Activated CD4-positive, alpha-beta T cell treated with anti-CD3 and anti-CD28 coated beads, Interleukin-2, amount 10 ng/mL, durations not matched to agents 7 days and 5 days (primary cell): ENCODE measurements around the gene PLPP2. TPM values are rescaled to one million over a fixed set of nuclear protein-coding genes. Genes with fewer than 3 reads are reported as not detected.

Experiments used
- CTCF ChIA-PET: fragments of 350-600 bp; sonication (Branson Sonifier 250); formaldehyde crosslinking; loops from one replicate; lab custom pipeline; 2021; ENCODE audit warnings: antibody characterized with exemption; lab: Charles Lee
- POLR2A ChIA-PET: fragments of 350-600 bp; sonication (Branson Sonifier 250); formaldehyde crosslinking; loops from one replicate; lab custom pipeline; 2021; ENCODE audit warnings: antibody characterized with exemption; lab: Charles Lee
- DNase-seq: peaks from one replicate; pipeline ENCODE4 v3.0.0-alpha.2; 2020
- H3K27ac Mint-ChIP-seq: one replicate; pipeline ENCODE4 v1.8.0; 2021; ENCODE audit warnings: mild to moderate bottlenecking, moderate library complexity, mixed read lengths
- H3K27me3 Mint-ChIP-seq: one replicate; pipeline ENCODE4 v1.8.0; 2021; ENCODE audit warnings: mixed read lengths
- H3K36me3 Mint-ChIP-seq: one replicate; pipeline ENCODE4 v1.8.0; 2021; ENCODE audit warnings: low read depth, mixed read lengths
- H3K4me1 Mint-ChIP-seq: one replicate; pipeline ENCODE4 v1.8.0; 2021; ENCODE audit warnings: mixed read lengths
- H3K4me3 Mint-ChIP-seq: one replicate; pipeline ENCODE4 v1.8.0; 2021; ENCODE audit warnings: mild to moderate bottlenecking, moderate library complexity, mixed read lengths
- H3K9me3 Mint-ChIP-seq: one replicate; pipeline ENCODE4 v1.8.0; 2021; ENCODE audit warnings: mixed read lengths
- total RNA-seq, 2 experiments: library from RNA; stranded (reverse); gene quantifications; one replicate each; pipeline ENCODE4 v1.2.3, GENCODE V29; 2021

Gene PLPP2
- total RNA-seq, 2 experiments from 2014 or later = 0.15 to 0.22 TPM

DNA sequence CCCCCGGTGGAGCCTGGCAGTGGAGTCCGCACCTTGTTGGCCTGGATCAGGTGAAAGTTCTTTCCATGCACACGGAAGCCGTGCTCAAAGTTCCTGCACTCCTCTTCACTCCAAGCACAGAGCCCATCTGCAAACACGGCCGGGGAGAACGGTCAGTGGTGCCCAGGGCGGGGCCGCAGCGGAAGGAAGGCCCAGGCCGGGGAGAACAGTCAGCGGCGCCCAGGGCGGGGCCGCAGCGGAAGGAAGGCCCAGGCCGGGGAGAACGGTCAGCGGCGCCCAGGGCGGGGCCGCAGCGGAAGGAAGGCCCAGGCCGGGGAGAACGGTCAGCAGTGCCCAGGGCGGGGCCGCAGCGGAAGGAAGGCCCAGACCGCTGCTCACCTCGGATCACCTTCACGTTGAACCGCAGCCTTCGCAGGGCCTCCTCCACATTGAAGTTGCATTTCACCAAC, 20.6 kb upstream of the PLPP2 start:
- POLR2A ChIA-PET = no interaction called here
- Mint-ChIP-seq H3K27me3 (no peaks in the 10 kb centered on the region), H3K36me3 (peaks cover 11% of the 10 kb centered on the region), H3K4me3 (no peak overlapping the region), H3K9me3 (no peaks in the 10 kb centered on the region), H3K4me1 (peaks cover 3% of the 10 kb centered on the region), H3K27ac (no peak overlapping the region)
- no peak for DNase-seq
- CTCF ChIA-PET = no interaction called here

DNA sequence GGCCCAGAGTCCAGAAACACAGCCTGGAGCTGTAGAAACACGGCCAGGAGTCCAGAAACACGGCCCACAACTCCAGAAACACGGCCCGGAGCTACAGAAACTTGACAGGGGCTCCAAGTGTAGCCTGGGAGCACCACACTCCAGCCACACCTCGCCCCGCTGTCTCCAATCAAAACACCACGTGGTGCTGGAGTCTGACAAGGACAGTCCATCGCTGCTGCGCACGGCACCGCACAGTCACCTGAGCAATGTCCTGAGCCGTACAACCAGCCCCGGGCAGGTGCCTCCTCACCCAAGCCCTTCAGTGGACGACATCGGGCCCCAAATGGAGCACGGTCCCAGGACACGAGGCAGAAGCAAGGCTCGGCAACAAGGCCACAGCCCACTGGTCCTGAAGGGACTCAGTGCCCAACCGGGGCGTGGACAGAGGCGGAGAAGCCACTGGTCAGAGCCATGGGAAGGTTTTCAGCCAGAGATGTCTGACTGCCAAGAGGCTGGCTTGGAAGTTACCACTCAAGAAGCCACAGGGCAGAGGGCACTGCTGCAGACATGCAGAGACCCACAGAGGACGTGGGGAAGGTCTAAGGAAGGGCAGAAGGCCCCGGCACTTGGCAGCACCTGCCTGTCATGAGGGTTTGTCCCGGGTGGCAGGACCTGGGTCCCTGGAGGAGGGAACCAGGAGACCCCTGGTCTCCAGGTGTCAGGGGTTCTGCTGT, 19.7 kb upstream of the PLPP2 start:
- no peak for DNase-seq
- no peaks in the 10 kb centered on the region for H3K27me3 Mint-ChIP-seq
- H3K4me1 Mint-ChIP-seq = peaks cover 3% of the 10 kb centered on the region
- H3K4me3 Mint-ChIP-seq = no peak overlapping the region
- no peak overlapping the region for H3K27ac Mint-ChIP-seq
- H3K36me3 Mint-ChIP-seq = peaks cover 7% of the 10 kb centered on the region
- ChIA-PET CTCF (no interaction called here), POLR2A (interaction anchor here (0.6 kb wide), 1 partner anchor 9 kb away, joined by 4 read pairs; no protein-coding TSS in a partner anchor)
- no peaks in the 10 kb centered on the region for H3K9me3 Mint-ChIP-seq

- Mint-ChIP-seq H3K4me3 (no peak overlapping the region), H3K4me1 (no peaks in the 10 kb centered on the region), H3K27ac (no peak overlapping the region), H3K27me3 (no peaks in the 10 kb centered on the region), H3K9me3 (no peaks in the 10 kb centered on the region), H3K36me3 (peaks cover 4% of the 10 kb centered on the region)
- POLR2A ChIA-PET = interaction anchor here (0.6 kb wide), 1 partner anchor 8 kb away, joined by 4 read pairs; no protein-coding TSS in a partner anchor
- no peak for DNase-seq
- CTCF ChIA-PET = no interaction called here
Observed at GRCh38 chr19:310141-310651, 19.0 kb upstream of the PLPP2 start.

DNA sequence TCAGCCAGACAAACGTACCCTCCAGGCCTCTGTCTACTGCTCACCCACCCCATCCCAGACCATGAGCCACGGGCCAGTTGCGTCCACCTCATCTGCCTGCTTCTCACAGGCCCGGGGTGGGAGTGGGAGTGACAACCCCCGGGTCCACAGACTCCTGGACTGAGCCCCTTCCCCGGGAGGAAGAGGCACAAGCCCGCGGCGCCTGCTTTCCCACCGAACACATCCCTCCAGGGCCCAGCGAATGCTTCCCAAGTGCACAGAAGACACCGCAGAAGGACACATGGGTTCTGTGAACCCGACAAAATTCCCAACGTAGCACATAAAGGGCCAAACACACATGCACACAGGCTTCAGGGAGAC, 18.0 kb upstream of the PLPP2 start:
- no peak for DNase-seq
- peaks cover 7% of the 10 kb centered on the region for H3K36me3 Mint-ChIP-seq
- no peaks in the 10 kb centered on the region for H3K4me1 Mint-ChIP-seq
- no peaks in the 10 kb centered on the region for H3K27me3 Mint-ChIP-seq
- no peak overlapping the region for H3K27ac Mint-ChIP-seq
- no peak overlapping the region for H3K4me3 Mint-ChIP-seq
- no peaks in the 10 kb centered on the region for H3K9me3 Mint-ChIP-seq
- ChIA-PET POLR2A (no interaction called here), CTCF (no interaction called here)

DNA sequence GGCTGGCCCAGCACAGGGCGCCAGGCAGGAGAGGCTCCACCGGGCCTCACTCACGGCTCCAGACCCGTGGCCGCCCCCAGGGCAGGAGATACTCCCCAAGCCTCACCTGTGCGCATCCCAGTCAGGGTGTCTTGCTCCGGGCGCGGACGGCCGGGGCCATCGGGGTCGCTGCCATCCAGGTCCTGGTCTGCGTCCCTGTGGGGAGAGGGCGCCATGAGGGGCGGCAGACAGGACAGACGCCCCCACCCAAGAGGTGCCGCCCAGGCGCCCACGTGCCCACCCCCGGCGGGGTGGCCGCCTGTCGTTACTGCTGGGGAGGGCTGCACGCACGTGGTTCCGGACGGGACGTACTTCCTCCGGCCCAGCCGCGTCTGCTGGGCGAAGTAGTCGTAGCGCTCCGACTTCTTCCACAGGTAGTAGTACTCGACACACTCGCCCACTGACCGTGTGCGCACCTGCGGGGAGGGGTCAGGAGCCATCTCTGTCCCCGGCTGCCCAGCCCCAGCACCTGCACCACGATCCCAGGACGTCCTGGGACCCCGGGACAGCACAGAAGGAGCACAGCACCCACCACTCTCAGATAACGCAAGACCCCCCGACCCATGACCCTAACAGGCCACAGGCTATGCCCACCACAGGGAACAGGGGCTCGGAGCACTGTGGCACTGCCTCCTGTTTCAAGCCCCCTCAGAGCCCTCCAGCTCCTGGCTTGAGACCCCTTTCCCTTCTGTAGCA, 17.4 kb upstream of the PLPP2 start:
- ChIA-PET POLR2A (no interaction called here), CTCF (no interaction called here)
- Mint-ChIP-seq H3K27ac (no peak overlapping the region), H3K36me3 (peaks cover 7% of the 10 kb centered on the region), H3K4me1 (no peaks in the 10 kb centered on the region), H3K27me3 (no peaks in the 10 kb centered on the region), H3K9me3 (no peaks in the 10 kb centered on the region), H3K4me3 (no peak overlapping the region)
- DNase-seq = no peak

GRCh38 chr19:307793-308420, 16.7 kb upstream of the PLPP2 start:
- CTCF ChIA-PET = no interaction called here

GRCh38 chr19:307111-307531, 15.9 kb upstream of the PLPP2 start:
- Mint-ChIP-seq H3K9me3 (no peaks in the 10 kb centered on the region), H3K27ac (no peak overlapping the region)
- no peak for DNase-seq

More at GRCh38 chr19:307793-308420, 16.7 kb upstream of the PLPP2 start:
- Mint-ChIP-seq H3K36me3 (peaks cover 7% of the 10 kb centered on the region), H3K4me3 (no peak overlapping the region), H3K9me3 (no peaks in the 10 kb centered on the region), H3K4me1 (no peaks in the 10 kb centered on the region), H3K27me3 (no peaks in the 10 kb centered on the region), H3K27ac (no peak overlapping the region)
- DNase-seq = no peak
- POLR2A ChIA-PET = no interaction called here

GRCh38 chr19:306151-306900, 15.1 kb upstream of the PLPP2 start:
- Mint-ChIP-seq H3K36me3 (peaks cover 7% of the 10 kb centered on the region), H3K4me3 (no peak overlapping the region), H3K9me3 (no peaks in the 10 kb centered on the region), H3K27me3 (no peaks in the 10 kb centered on the region), H3K27ac (no peak overlapping the region), H3K4me1 (no peaks in the 10 kb centered on the region)
- DNase-seq = no peak
- POLR2A ChIA-PET = no interaction called here
- CTCF ChIA-PET = no interaction called here

More at GRCh38 chr19:307111-307531, 15.9 kb upstream of the PLPP2 start:
- H3K4me1 Mint-ChIP-seq = no peaks in the 10 kb centered on the region
- H3K4me3 Mint-ChIP-seq = no peak overlapping the region
- POLR2A ChIA-PET = no interaction called here
- CTCF ChIA-PET = no interaction called here
- no peaks in the 10 kb centered on the region for H3K27me3 Mint-ChIP-seq
- peaks cover 7% of the 10 kb centered on the region for H3K36me3 Mint-ChIP-seq

GRCh38 chr19:305240-306150, 14.3 kb upstream of the PLPP2 start:
- Mint-ChIP-seq H3K27ac (no peak overlapping the region), H3K4me3 (no peak overlapping the region), H3K27me3 (no peaks in the 10 kb centered on the region), H3K9me3 (no peaks in the 10 kb centered on the region), H3K36me3 (peaks cover 7% of the 10 kb centered on the region), H3K4me1 (no peaks in the 10 kb centered on the region)
- POLR2A ChIA-PET = no interaction called here
- CTCF ChIA-PET = no interaction called here
- DNase-seq = no peak

DNA sequence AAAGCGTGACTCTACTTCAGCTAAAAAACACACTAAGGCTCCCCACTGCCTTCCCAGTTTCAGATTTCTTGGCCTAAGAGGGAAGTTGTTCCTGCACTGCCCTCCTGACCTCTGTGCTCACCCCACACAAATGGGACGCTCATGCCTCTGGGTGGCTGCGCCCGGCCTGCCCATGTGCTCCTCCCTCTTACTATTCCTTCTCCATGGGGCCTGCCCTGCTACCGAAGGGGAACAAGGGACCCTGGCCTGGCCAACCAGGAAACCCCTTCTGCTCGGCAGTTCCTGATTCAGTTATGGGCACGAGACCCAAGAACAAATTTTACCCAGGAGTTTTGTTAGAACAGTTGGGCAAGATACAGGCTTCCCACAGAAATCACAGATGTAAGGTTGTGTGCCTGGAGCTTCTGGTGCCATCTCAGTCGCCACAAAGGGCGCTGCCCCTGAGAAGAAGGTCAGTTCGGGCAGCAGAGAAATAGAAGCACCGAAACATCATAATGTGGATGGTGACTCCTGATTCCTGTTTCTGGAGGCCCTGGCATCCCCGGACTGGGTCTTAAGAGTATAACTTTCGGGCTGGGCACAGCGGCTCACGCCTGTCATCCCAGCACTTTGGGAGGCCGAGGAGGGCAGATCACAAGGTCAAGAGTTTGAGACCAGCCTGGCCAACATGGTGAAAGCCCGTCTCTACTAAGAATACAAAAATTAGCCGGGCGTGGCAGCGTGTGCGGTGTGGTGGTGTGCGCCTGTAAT, 5.4 kb upstream of the PLPP2 start:
- H3K9me3 Mint-ChIP-seq = no peaks in the 10 kb centered on the region
- H3K4me1 Mint-ChIP-seq = no peaks in the 10 kb centered on the region
- H3K36me3 Mint-ChIP-seq = no peaks in the 10 kb centered on the region
- H3K4me3 Mint-ChIP-seq = no peak overlapping the region
- ChIA-PET CTCF (interaction anchor here (0.8 to 1.4 kb wide), 4 partner anchors 10 to 214 kb away, joined by 3 read pairs; no protein-coding TSS in a partner anchor), POLR2A (no interaction called here)
- DNase-seq = no peak
- H3K27ac Mint-ChIP-seq = no peak overlapping the region
- peaks cover 33% of the 10 kb centered on the region for H3K27me3 Mint-ChIP-seq

GRCh38 chr19:295687-296370, 4.6 kb upstream of the PLPP2 start:
- H3K9me3 Mint-ChIP-seq = no peaks in the 10 kb centered on the region
- H3K36me3 Mint-ChIP-seq = no peaks in the 10 kb centered on the region
- no peak overlapping the region for H3K4me3 Mint-ChIP-seq
- peaks cover 33% of the 10 kb centered on the region for H3K27me3 Mint-ChIP-seq
- POLR2A ChIA-PET = no interaction called here
- no peak for DNase-seq
- CTCF ChIA-PET = interaction anchor here (0.8 to 1.4 kb wide), 4 partner anchors 9 to 215 kb away, joined by 3 read pairs; no protein-coding TSS in a partner anchor
- no peaks in the 10 kb centered on the region for H3K4me1 Mint-ChIP-seq
- no peak overlapping the region for H3K27ac Mint-ChIP-seq
